GM23338 (cell line): ENCODE measurements around the gene RIBC2. TPM values are rescaled to one million over a fixed set of nuclear protein-coding genes. Genes with fewer than 3 reads are reported as not detected.

Source experiments
- ATAC-seq: fragments of 200-7000 bp; cut with Tn5 transposase; 3 replicates; pipeline ENCODE4 v1.9.1; 2020
- DNase-seq: peaks from one replicate; pipeline ENCODE4 v3.0.0-alpha.2; 2015; ENCODE audit warnings: low spot score
- H2AFZ ChIP-seq: fragments of 200-600 bp; sonication (generic); 2 replicates; pipeline ENCODE4 v1.8.0; 2016; ENCODE audit warnings: antibody characterized with exemption, mild to moderate bottlenecking, moderate library complexity
- H3F3A ChIP-seq: fragments of 200-600 bp; sonication (generic); replicated peaks from 2 replicates; pipeline ENCODE4 v1.8.0; 2017; ENCODE audit warnings: antibody characterized with exemption, mixed run types, low read depth
- H3K27ac ChIP-seq: fragments of 200-600 bp; sonication (generic); 2 replicates; pipeline ENCODE4 v1.6.1; 2016; ENCODE audit warnings: low read depth
- H3K27me3 ChIP-seq: fragments of 200-600 bp; sonication (generic); 2 replicates; pipeline ENCODE4 v1.8.0; 2016; ENCODE audit warnings: mild to moderate bottlenecking, mixed run types, moderate library complexity; ENCODE audit not compliant: insufficient read depth
- H3K36me3 ChIP-seq: fragments of 200-600 bp; sonication (generic); 2 replicates; pipeline ENCODE4 v1.8.0; 2016; ENCODE audit warnings: mild to moderate bottlenecking; ENCODE audit not compliant: insufficient read depth
- H3K4me1 ChIP-seq: fragments of 200-600 bp; sonication (generic); 2 replicates; pipeline ENCODE4 v1.8.0; 2016; ENCODE audit warnings: mild to moderate bottlenecking, moderate library complexity; ENCODE audit not compliant: insufficient read depth
- H3K4me2 ChIP-seq: fragments of 200-600 bp; sonication (generic); 2 replicates; pipeline ENCODE4 v1.7.1; 2017; ENCODE audit warnings: mixed run types
- H3K4me3 ChIP-seq: fragments of 200-600 bp; sonication (generic); 2 replicates; pipeline ENCODE4 v1.6.1; 2016; ENCODE audit warnings: mixed run types
- H3K79me2 ChIP-seq: fragments of 200-600 bp; sonication (generic); replicated peaks from 2 replicates; pipeline ENCODE4 v1.8.0; 2017; ENCODE audit warnings: mild to moderate bottlenecking; ENCODE audit not compliant: insufficient read depth
- H3K9me2 ChIP-seq: fragments of 200-600 bp; sonication (generic); 2 replicates; pipeline ENCODE4 v1.8.0; 2017; ENCODE audit not compliant: insufficient read depth
- H4K20me1 ChIP-seq: fragments of 200-600 bp; sonication (generic); replicated peaks from 2 replicates; pipeline ENCODE4 v1.8.0; 2017; ENCODE audit warnings: mild to moderate bottlenecking; ENCODE audit not compliant: insufficient read depth
- H3K27ac Mint-ChIP-seq: 2 replicates; pipeline ENCODE4 v1.8.0; 2020; ENCODE audit warnings: inconsistent platforms, mild to moderate bottlenecking, moderate library complexity, mixed read lengths
- H3K27me3 Mint-ChIP-seq: 3 replicates; pipeline ENCODE4 v1.8.0; 2022; ENCODE audit warnings: low read depth, mild to moderate bottlenecking, moderate library complexity, mixed read lengths, inconsistent platforms; ENCODE audit not compliant: insufficient read depth, poor library complexity
- H3K36me3 Mint-ChIP-seq: 3 replicates; pipeline ENCODE4 v1.8.0; 2021; ENCODE audit warnings: low read depth, mild to moderate bottlenecking, inconsistent platforms, moderate library complexity, mixed read lengths
- H3K4me1 Mint-ChIP-seq: 3 replicates; pipeline ENCODE4 v1.8.0; 2020; ENCODE audit warnings: mild to moderate bottlenecking, inconsistent platforms, mixed read lengths
- H3K4me3 Mint-ChIP-seq: 3 replicates; pipeline ENCODE4 v1.8.0; 2021; ENCODE audit warnings: moderate library complexity, mild to moderate bottlenecking, inconsistent platforms, mixed read lengths
- H3K9me3 Mint-ChIP-seq: 3 replicates; pipeline ENCODE4 v1.8.0; 2020; ENCODE audit warnings: moderate library complexity, mild to moderate bottlenecking, inconsistent platforms, mixed read lengths
- EZH2phosphoT487 ChIP-seq: fragments of 200-600 bp; sonication (generic); IDR thresholded peaks from one replicate; pipeline ENCODE4 v1.8.1; 2018; ENCODE audit warnings: antibody characterized with exemption; ENCODE audit not compliant: unreplicated experiment
- NANOG ChIP-seq: IDR thresholded peaks from 2 replicates; pipeline ENCODE4 v1.6.1; 2016; ENCODE audit warnings: antibody characterized with exemption, borderline replicate concordance
- REST ChIP-seq: IDR thresholded peaks from one replicate; pipeline ENCODE4 v1.6.1; 2018; ENCODE audit warnings: antibody characterized with exemption; ENCODE audit not compliant: unreplicated experiment
- ZNF114 ChIP-seq: fragments of 250-450 bp; sonication (Bioruptor Pico); IDR thresholded peaks from 2 replicates; pipeline ENCODE4 v1.5.0; 2020; ENCODE audit warnings: mild to moderate bottlenecking, moderate library complexity
- ZNF462 ChIP-seq: fragments of 250-450 bp; sonication (Bioruptor Pico); IDR thresholded peaks from 2 replicates; pipeline ENCODE4 v1.5.0; 2020; ENCODE audit warnings: mild to moderate bottlenecking, moderate library complexity
- polyA plus RNA-seq: library from polyadenylated mRNA; unstranded; fragments of >200 nt; fragmentation: Nextera tagmentation; extraction: Ambion mirVana; gene quantifications from 2 replicates; pipeline ENCODE4 v1.2.1, GENCODE V29; 2016
- total RNA-seq: library from RNA; depleted of rRNA; stranded (reverse); fragments of >200 nt; shearing (Covaris generic); gene quantifications from 2 replicates; pipeline ENCODE4 v1.2.3, GENCODE V29; 2014

Gene RIBC2
- total and polyA plus RNA-seq, 2 experiments from 2014 or later, result 2.2 to 2.8 TPM

- TF ChIP-seq ZNF462 (CRISPR knock-in tag), result no peak
- no peak for TF ChIP-seq EZH2phosphoT487
- TF ChIP-seq REST, result no peak
Observed at GRCh38 chr22:45459235-45459634, 45.7 kb downstream of the RIBC2 start (continued).

- Histone ChIP-seq H2AFZ (no peak overlapping the region), H3K9me2 (no peaks in the 10 kb centered on the region), H3K27me3 (no peaks in the 10 kb centered on the region), H3K4me2 (no peak overlapping the region), H3K79me2 (no peaks in the 10 kb centered on the region), H4K20me1 (no peaks in the 10 kb centered on the region), H3K4me1 (0 out of 2 replicates have a peak, but pooled peaks cover 3% of the 10 kb centered on the region), H3K4me3 (no peak overlapping the region), H3K36me3 (no peaks in the 10 kb centered on the region), H3K27ac (no peak overlapping the region), H3F3A (no peaks in the 10 kb centered on the region)
- Mint-ChIP-seq H3K4me3 (no peak overlapping the region), H3K27ac (no peak overlapping the region), H3K9me3 (peaks cover 18% of the 10 kb centered on the region), H3K27me3 (peaks cover 6% of the 10 kb centered on the region), H3K36me3 (peaks cover 10% of the 10 kb centered on the region), H3K4me1 (no peaks in the 10 kb centered on the region)
- DNase-seq, result no peak
- no peak for ATAC-seq
- TF ChIP-seq ZNF114, result no peak
- no peak for TF ChIP-seq NANOG
Observed at GRCh38 chr22:45460288-45461109, 47.0 kb downstream of the RIBC2 start.
